IMR-90 (cell line): Measurements from ENCODE around the gene KIFC3.

Source experiments
- CEBPB ChIP-seq: IDR thresholded peaks from 2 replicates; pipeline ENCODE4 v1.6.1; 2012; ENCODE audit warnings: low read depth, low read length, improper control_type of control experiment
- FOS ChIP-seq: fragments of 150-350 bp; IDR thresholded peaks from 2 replicates; pipeline ENCODE4 v1.6.1; 2016; ENCODE audit warnings: low read depth, low read length
- MAFK ChIP-seq: IDR thresholded peaks from 2 replicates; pipeline ENCODE4 v1.6.1; 2012; ENCODE audit warnings: low read depth, low read length, improper control_type of control experiment
- MAZ ChIP-seq: IDR thresholded peaks from 2 replicates; pipeline ENCODE4 v1.6.1; 2012; ENCODE audit warnings: low read depth, mild to moderate bottlenecking, low read length, improper control_type of control experiment, moderate library complexity, borderline replicate concordance
- MXI1 ChIP-seq: IDR thresholded peaks from 2 replicates; pipeline ENCODE4 v1.6.1; 2012; ENCODE audit warnings: low read depth, mild to moderate bottlenecking, low read length, moderate library complexity, borderline replicate concordance
- NFE2L2 ChIP-seq: fragments of 150-350 bp; IDR thresholded peaks from 2 replicates; pipeline ENCODE4 v1.6.1; 2016; ENCODE audit warnings: low read depth, mild to moderate bottlenecking, low read length
- POLR2A ChIP-seq: IDR thresholded peaks from 2 replicates; pipeline ENCODE4 v1.6.1; 2012; ENCODE audit warnings: mild to moderate bottlenecking, low read depth, low read length
- RAD21 ChIP-seq: IDR thresholded peaks from 2 replicates; pipeline ENCODE4 v1.6.1; 2012; ENCODE audit warnings: low read length, improper control_type of control experiment
- SMC3 ChIP-seq: fragments of 150-350 bp; IDR thresholded peaks from 2 replicates; pipeline ENCODE4 v1.6.1; 2016; ENCODE audit warnings: low read depth, mild to moderate bottlenecking, antibody characterized with exemption, low read length, moderate library complexity
- TF ChIP-seq, protein P1 (sequence below): conservative IDR thresholded peaks from 2 replicates; pipeline ENCODE4 v1.5.1; 2012; ENCODE audit warnings: mild to moderate bottlenecking, low read depth, low read length, improper control_type of control experiment
- TF ChIP-seq, protein P2 (sequence below): fragments of 150-350 bp; IDR thresholded peaks from 2 replicates; pipeline ENCODE4 v1.6.1; 2017; ENCODE audit warnings: mild to moderate bottlenecking, antibody characterized with exemption, low read length, low read depth
- TF ChIP-seq, protein P3 (sequence below): fragments of 150-350 bp; IDR thresholded peaks from 2 replicates; pipeline ENCODE4 v1.6.1; 2016; ENCODE audit warnings: low read depth, mild to moderate bottlenecking, low read length, moderate library complexity, borderline replicate concordance

DNA sequence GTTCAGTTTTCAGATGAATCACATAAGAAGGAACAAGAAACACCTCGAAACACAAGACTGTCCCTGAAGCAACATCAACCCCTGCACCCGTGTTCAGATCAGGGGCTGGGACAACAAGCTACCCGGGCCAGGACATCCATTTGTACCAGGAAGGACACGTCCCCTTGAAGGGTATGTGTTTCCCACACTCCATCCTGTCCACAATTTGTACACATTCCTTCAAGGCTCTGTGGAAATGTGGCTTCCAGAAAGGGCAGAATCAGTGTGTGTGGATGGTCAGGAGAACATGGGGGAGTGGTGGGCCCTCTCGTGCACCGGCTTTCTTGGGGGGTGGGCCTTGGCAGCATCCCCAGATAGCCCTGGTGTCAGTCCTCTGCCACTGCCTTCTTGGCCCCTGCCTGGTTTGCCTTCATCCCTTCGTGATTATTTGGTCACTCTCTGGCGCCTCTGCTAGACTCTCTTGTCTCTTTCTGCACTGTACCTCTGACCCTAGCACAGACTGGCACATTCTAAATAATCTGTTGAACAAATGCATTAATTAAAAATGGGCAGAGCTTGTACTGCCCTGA lies 10.3 kb downstream of the KIFC3 start:
- TF ChIP-seq, protein P1, sequence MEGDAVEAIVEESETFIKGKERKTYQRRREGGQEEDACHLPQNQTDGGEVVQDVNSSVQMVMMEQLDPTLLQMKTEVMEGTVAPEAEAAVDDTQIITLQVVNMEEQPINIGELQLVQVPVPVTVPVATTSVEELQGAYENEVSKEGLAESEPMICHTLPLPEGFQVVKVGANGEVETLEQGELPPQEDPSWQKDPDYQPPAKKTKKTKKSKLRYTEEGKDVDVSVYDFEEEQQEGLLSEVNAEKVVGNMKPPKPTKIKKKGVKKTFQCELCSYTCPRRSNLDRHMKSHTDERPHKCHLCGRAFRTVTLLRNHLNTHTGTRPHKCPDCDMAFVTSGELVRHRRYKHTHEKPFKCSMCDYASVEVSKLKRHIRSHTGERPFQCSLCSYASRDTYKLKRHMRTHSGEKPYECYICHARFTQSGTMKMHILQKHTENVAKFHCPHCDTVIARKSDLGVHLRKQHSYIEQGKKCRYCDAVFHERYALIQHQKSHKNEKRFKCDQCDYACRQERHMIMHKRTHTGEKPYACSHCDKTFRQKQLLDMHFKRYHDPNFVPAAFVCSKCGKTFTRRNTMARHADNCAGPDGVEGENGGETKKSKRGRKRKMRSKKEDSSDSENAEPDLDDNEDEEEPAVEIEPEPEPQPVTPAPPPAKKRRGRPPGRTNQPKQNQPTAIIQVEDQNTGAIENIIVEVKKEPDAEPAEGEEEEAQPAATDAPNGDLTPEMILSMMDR = no peak
- TF ChIP-seq FOS (no peak), CEBPB (no peak), NFE2L2 (no peak), MAFK (no peak), POLR2A (no peak), MAZ (no peak), SMC3 (no peak), MXI1 (no peak), RAD21 (no peak)
- TF ChIP-seq, protein P2, sequence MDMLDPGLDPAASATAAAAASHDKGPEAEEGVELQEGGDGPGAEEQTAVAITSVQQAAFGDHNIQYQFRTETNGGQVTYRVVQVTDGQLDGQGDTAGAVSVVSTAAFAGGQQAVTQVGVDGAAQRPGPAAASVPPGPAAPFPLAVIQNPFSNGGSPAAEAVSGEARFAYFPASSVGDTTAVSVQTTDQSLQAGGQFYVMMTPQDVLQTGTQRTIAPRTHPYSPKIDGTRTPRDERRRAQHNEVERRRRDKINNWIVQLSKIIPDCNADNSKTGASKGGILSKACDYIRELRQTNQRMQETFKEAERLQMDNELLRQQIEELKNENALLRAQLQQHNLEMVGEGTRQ = no peak
- TF ChIP-seq, protein P3, sequence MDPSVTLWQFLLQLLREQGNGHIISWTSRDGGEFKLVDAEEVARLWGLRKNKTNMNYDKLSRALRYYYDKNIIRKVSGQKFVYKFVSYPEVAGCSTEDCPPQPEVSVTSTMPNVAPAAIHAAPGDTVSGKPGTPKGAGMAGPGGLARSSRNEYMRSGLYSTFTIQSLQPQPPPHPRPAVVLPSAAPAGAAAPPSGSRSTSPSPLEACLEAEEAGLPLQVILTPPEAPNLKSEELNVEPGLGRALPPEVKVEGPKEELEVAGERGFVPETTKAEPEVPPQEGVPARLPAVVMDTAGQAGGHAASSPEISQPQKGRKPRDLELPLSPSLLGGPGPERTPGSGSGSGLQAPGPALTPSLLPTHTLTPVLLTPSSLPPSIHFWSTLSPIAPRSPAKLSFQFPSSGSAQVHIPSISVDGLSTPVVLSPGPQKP = no peak
